Measurements from ENCODE around the gene VAV3. TPM values are rescaled to one million over a fixed set of nuclear protein-coding genes. Genes with fewer than 3 reads are reported as not detected.

VAV3 gene
- total RNA-seq, 1 donor from 2014 or later: 2.9 TPM

- no peaks in the 10 kb centered on the region for H3K27me3 Mint-ChIP-seq (ENCODE audit: low read depth)
- H3K27ac Mint-ChIP-seq (ENCODE audit: unreplicated experiment): no peak overlapping the region
- DNase-seq (ENCODE audit: low read depth, low spot score): no peak
- no peaks in the 10 kb centered on the region for H3K36me3 Mint-ChIP-seq (ENCODE audit: low read depth)
- H3K4me3 Mint-ChIP-seq: no peak overlapping the region
- H3K9me3 Mint-ChIP-seq: no peaks in the 10 kb centered on the region
- H3K4me1 Mint-ChIP-seq: peaks cover 7% of the 10 kb centered on the region
- no peak for TF ChIP-seq CTCF (conservative IDR thresholded peaks at IDR 0.05)
These were observed 29.4 kb downstream of the VAV3 start for GRCh38 chr1:107935396-107936064.

GRCh38 chr1:107934578-107934977, 30.4 kb downstream of the VAV3 start:
- Mint-ChIP-seq H3K4me3 (no peak overlapping the region), H3K27me3 (ENCODE audit: low read depth) (no peaks in the 10 kb centered on the region), H3K9me3 (no peaks in the 10 kb centered on the region), H3K4me1 (peaks cover 7% of the 10 kb centered on the region), H3K36me3 (ENCODE audit: low read depth) (no peaks in the 10 kb centered on the region), H3K27ac (ENCODE audit: unreplicated experiment) (no peak overlapping the region)
- DNase-seq (ENCODE audit: low read depth, low spot score): no peak
- no peak for TF ChIP-seq CTCF (conservative IDR thresholded peaks at IDR 0.05)

- H3K4me1 Mint-ChIP-seq: peaks cover 7% of the 10 kb centered on the region
- no peak for TF ChIP-seq CTCF (conservative IDR thresholded peaks at IDR 0.05)
- no peak for DNase-seq (ENCODE audit: low read depth, low spot score)
- no peaks in the 10 kb centered on the region for H3K36me3 Mint-ChIP-seq (ENCODE audit: low read depth)
- H3K27me3 Mint-ChIP-seq (ENCODE audit: low read depth): no peaks in the 10 kb centered on the region
- no peak overlapping the region for H3K27ac Mint-ChIP-seq (ENCODE audit: unreplicated experiment)
- no peaks in the 10 kb centered on the region for H3K9me3 Mint-ChIP-seq
- no peak overlapping the region for H3K4me3 Mint-ChIP-seq
These were observed 31.2 kb downstream of the VAV3 start for GRCh38 chr1:107933736-107934135.

- Mint-ChIP-seq H3K27me3 (ENCODE audit: low read depth) (no peaks in the 10 kb centered on the region), H3K9me3 (no peaks in the 10 kb centered on the region), H3K4me1 (no peaks in the 10 kb centered on the region), H3K27ac (ENCODE audit: unreplicated experiment) (no peak overlapping the region), H3K36me3 (ENCODE audit: low read depth) (no peaks in the 10 kb centered on the region), H3K4me3 (no peak overlapping the region)
- TF ChIP-seq CTCF (conservative IDR thresholded peaks at IDR 0.05): no peak
- no peak for DNase-seq (ENCODE audit: low read depth, low spot score)
These were observed 34.7 kb downstream of the VAV3 start for GRCh38 chr1:107930292-107930691.

- no peak for DNase-seq (ENCODE audit: low read depth, low spot score)
- no peak for TF ChIP-seq CTCF (conservative IDR thresholded peaks at IDR 0.05)
- Mint-ChIP-seq H3K9me3 (no peaks in the 10 kb centered on the region), H3K4me1 (no peaks in the 10 kb centered on the region), H3K36me3 (ENCODE audit: low read depth) (no peaks in the 10 kb centered on the region), H3K4me3 (no peak overlapping the region), H3K27me3 (ENCODE audit: low read depth) (no peaks in the 10 kb centered on the region), H3K27ac (ENCODE audit: unreplicated experiment) (no peak overlapping the region)
These were observed 37.2 kb downstream of the VAV3 start for GRCh38 chr1:107927820-107928219.
